Globus pallidus (tissue), 1 donor: ENCODE data around the gene STXBP2.

Experiments used
- DNase-seq: peaks from one replicate; pipeline ENCODE4 v3.0.0-alpha.2; 2015; ENCODE audit warnings: low spot score

STXBP2 gene

DNA sequence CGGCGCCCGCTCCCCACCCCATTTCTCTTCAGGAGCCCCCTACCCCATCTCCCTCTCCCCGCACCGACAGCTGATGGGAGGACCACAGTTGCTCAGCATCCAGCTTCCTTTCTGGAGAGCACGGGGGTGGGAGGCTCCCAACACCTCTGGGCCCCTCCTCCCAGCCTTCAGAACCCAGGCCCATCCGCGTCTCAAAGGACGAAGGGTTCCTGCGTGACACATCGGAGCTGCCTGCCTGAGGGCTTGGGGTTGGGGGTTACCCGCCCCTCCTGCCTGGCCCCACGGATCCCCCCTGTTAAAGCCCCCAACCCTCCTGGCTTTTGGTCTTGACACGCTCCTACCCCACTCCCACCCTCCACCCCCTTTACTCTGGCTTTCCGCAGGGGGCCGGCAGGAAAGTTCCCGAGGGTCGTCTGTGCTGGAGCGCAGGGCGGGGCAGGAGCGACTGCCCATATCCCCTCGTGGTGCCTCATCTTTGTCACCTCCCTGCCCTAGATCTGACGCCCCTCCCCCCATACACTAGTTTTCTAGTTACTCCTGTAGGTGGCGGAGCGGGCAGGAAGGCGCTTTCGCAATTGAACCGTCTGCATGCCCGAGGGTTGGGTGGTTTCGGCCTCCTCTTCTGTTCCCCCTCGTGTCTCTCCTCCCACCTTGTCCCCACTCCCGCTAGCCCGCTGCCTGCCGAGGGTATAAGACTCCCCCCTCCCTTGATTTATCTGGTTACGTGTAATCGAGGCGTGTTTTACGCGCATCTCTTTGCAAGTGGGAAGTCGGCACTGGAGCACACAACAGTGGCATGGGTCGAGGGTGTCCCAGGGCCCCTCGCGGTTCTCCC, 44.6 kb downstream of the STXBP2 start:
- DNase-seq = peak; percentile 47

DNA sequence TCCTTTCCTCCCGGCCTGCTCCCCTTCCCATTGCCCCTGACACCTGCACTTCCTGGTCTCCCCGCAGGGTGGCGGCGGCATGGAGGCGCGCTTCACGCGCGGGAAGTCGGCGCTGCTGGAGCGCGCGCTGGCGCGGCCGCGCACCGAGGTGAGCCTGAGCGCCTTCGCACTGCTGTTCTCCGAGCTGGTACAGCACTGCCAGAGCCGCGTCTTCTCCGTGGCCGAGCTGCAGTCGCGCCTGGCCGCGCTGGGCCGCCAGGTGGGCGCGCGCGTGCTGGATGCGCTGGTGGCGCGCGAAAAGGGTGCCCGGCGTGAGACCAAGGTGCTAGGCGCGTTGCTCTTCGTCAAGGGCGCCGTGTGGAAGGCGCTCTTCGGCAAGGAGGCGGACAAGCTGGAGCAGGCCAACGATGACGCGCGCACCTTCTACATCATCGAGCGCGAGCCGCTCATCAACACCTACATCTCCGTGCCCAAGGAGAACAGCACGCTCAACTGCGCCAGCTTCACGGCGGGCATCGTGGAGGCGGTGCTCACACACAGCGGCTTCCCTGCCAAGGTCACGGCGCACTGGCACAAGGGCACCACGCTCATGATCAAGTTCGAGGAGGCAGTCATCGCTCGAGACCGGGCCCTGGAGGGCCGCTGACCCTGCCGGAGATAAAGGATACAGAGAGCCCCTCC, 45.4 kb downstream of the STXBP2 start:
- no peak for DNase-seq

GRCh38 chr19:7685546-7686445, 48.9 kb downstream of the STXBP2 start:
- DNase-seq = no peak

DNA sequence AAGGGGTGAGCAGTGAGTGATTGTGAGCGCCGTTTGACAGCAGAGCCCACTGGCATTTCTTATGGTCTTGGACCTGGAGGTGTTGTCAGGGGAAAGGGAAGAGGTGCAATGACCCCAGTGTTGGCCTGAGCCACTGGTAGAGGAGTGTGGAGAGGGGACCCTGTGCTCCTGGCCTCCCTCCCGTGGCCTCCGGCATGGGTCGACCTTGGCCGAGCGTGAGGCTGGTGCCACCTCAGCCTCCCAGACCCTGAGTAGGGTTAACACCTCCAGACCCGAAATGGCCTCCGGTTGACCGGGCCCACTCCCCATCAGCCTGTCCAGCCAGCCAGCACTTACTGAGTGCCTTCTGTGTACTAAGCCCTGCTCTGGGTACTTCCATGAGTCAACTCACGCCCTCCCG, 50.3 kb downstream of the STXBP2 start:
- no peak for DNase-seq

- no peak for DNase-seq
These were observed 52.3 kb downstream of the STXBP2 start for GRCh38 chr19:7689165-7689564.

GRCh38 chr19:7690779-7691258, 53.9 kb downstream of the STXBP2 start:
- DNase-seq = no peak

- DNase-seq = no peak
These were observed 54.6 kb downstream of the STXBP2 start for GRCh38 chr19:7691497-7691896.

DNA sequence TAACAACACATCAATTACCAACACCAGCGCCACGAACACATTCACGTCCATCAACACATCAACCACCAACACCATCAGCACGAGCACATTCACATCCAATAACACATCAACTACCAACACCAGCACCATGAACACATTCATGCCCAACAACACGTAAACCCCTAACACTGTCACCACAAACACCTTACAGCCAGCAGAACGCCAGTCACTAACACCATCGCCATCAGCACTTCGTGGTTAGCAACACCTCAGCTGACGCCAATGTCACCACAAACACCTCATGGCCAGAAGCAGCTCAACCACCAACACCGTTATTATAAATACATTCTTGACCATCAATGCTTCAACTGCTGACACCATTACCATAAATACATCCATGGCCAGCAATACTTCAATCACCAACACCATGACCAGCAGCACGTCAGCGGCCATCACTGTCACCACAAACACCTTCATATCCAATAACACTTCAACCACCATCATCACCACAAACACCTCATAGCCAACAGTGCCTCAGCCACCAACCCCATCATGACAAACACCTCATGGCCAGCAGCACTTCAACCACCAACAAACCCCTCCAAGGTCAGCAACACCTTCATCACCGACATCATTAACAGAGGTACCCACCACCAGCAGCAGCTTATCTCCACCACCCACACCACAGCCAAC, 55.6 kb downstream of the STXBP2 start:
- no peak for DNase-seq

DNA sequence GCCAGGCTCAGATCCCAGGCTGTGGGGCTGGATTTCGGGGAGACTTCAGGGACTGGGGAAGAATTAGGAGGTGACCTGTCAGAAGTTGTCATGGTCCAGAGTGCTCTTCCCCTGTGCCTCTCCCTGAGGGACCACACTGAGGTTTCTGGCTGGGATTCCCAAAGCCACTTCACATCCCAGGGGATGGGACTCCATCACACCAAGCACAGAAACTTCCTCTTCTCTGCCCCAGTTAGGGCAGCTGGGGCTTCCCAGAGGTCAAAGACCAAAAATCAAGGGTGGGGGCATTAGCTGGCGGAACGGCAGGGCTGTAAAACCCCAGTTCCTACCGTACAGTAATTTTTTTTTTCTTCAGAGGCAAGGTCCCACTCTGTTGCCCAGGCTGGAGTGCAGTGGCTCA, 57.6 kb downstream of the STXBP2 start:
- no peak for DNase-seq
